GM23338 (cell line): ENCODE measurements around the gene CCDC146. TPM values are rescaled to one million over a fixed set of nuclear protein-coding genes. Genes with fewer than 3 reads are reported as not detected.

Experiments
- ATAC-seq: fragments of 200-7000 bp; cut with Tn5 transposase; 3 replicates; pipeline ENCODE4 v1.9.1; 2020
- DNase-seq: peaks from one replicate; pipeline ENCODE4 v3.0.0-alpha.2; 2015; ENCODE audit warnings: low spot score
- H2AFZ ChIP-seq: fragments of 200-600 bp; sonication (generic); 2 replicates; pipeline ENCODE4 v1.8.0; 2016; ENCODE audit warnings: antibody characterized with exemption, mild to moderate bottlenecking, moderate library complexity
- H3F3A ChIP-seq: fragments of 200-600 bp; sonication (generic); replicated peaks from 2 replicates; pipeline ENCODE4 v1.8.0; 2017; ENCODE audit warnings: antibody characterized with exemption, mixed run types, low read depth
- H3K27ac ChIP-seq: fragments of 200-600 bp; sonication (generic); 2 replicates; pipeline ENCODE4 v1.6.1; 2016; ENCODE audit warnings: low read depth
- H3K27me3 ChIP-seq: fragments of 200-600 bp; sonication (generic); 2 replicates; pipeline ENCODE4 v1.8.0; 2016; ENCODE audit warnings: mild to moderate bottlenecking, mixed run types, moderate library complexity; ENCODE audit not compliant: insufficient read depth
- H3K36me3 ChIP-seq: fragments of 200-600 bp; sonication (generic); 2 replicates; pipeline ENCODE4 v1.8.0; 2016; ENCODE audit warnings: mild to moderate bottlenecking; ENCODE audit not compliant: insufficient read depth
- H3K4me1 ChIP-seq: fragments of 200-600 bp; sonication (generic); 2 replicates; pipeline ENCODE4 v1.8.0; 2016; ENCODE audit warnings: mild to moderate bottlenecking, moderate library complexity; ENCODE audit not compliant: insufficient read depth
- H3K4me2 ChIP-seq: fragments of 200-600 bp; sonication (generic); 2 replicates; pipeline ENCODE4 v1.7.1; 2017; ENCODE audit warnings: mixed run types
- H3K4me3 ChIP-seq: fragments of 200-600 bp; sonication (generic); 2 replicates; pipeline ENCODE4 v1.6.1; 2016; ENCODE audit warnings: mixed run types
- H3K79me2 ChIP-seq: fragments of 200-600 bp; sonication (generic); replicated peaks from 2 replicates; pipeline ENCODE4 v1.8.0; 2017; ENCODE audit warnings: mild to moderate bottlenecking; ENCODE audit not compliant: insufficient read depth
- H3K9me2 ChIP-seq: fragments of 200-600 bp; sonication (generic); 2 replicates; pipeline ENCODE4 v1.8.0; 2017; ENCODE audit not compliant: insufficient read depth
- H4K20me1 ChIP-seq: fragments of 200-600 bp; sonication (generic); replicated peaks from 2 replicates; pipeline ENCODE4 v1.8.0; 2017; ENCODE audit warnings: mild to moderate bottlenecking; ENCODE audit not compliant: insufficient read depth
- H3K27ac Mint-ChIP-seq: 2 replicates; pipeline ENCODE4 v1.8.0; 2020; ENCODE audit warnings: inconsistent platforms, mild to moderate bottlenecking, moderate library complexity, mixed read lengths
- H3K27me3 Mint-ChIP-seq: 3 replicates; pipeline ENCODE4 v1.8.0; 2022; ENCODE audit warnings: low read depth, mild to moderate bottlenecking, moderate library complexity, mixed read lengths, inconsistent platforms; ENCODE audit not compliant: insufficient read depth, poor library complexity
- H3K36me3 Mint-ChIP-seq: 3 replicates; pipeline ENCODE4 v1.8.0; 2021; ENCODE audit warnings: low read depth, mild to moderate bottlenecking, inconsistent platforms, moderate library complexity, mixed read lengths
- H3K4me1 Mint-ChIP-seq: 3 replicates; pipeline ENCODE4 v1.8.0; 2020; ENCODE audit warnings: mild to moderate bottlenecking, inconsistent platforms, mixed read lengths
- H3K4me3 Mint-ChIP-seq: 3 replicates; pipeline ENCODE4 v1.8.0; 2021; ENCODE audit warnings: moderate library complexity, mild to moderate bottlenecking, inconsistent platforms, mixed read lengths
- H3K9me3 Mint-ChIP-seq: 3 replicates; pipeline ENCODE4 v1.8.0; 2020; ENCODE audit warnings: moderate library complexity, mild to moderate bottlenecking, inconsistent platforms, mixed read lengths
- CTCF ChIP-seq, 2 experiments: fragments of 200-600 bp in 1 of 2; sonication (generic) in 1 of 2; conservative IDR thresholded peaks; 2 replicates each; pipeline versions ENCODE4 v1.5.1 to v1.6.1; 2016 to 2017; ENCODE audit warnings: antibody characterized with exemption in 2 of 2, low read depth in 2 of 2, mild to moderate bottlenecking in 2 of 2, moderate library complexity in 1 of 2
- ETS1 ChIP-seq: IDR thresholded peaks from 2 replicates; pipeline ENCODE4 v1.6.1; 2016; ENCODE audit warnings: antibody characterized with exemption
- EZH2 ChIP-seq: fragments of 200-600 bp; sonication (generic); IDR thresholded peaks from one replicate; pipeline ENCODE4 v1.8.0; 2017; ENCODE audit warnings: antibody characterized with exemption, mild to moderate bottlenecking, low read depth; ENCODE audit not compliant: unreplicated experiment
- EZH2phosphoT487 ChIP-seq: fragments of 200-600 bp; sonication (generic); IDR thresholded peaks from one replicate; pipeline ENCODE4 v1.8.1; 2018; ENCODE audit warnings: antibody characterized with exemption; ENCODE audit not compliant: unreplicated experiment
- JUNB ChIP-seq: IDR thresholded peaks from one replicate; pipeline ENCODE4 v1.6.1; 2016; ENCODE audit warnings: antibody characterized with exemption; ENCODE audit not compliant: unreplicated experiment
- NANOG ChIP-seq: IDR thresholded peaks from 2 replicates; pipeline ENCODE4 v1.6.1; 2016; ENCODE audit warnings: antibody characterized with exemption, borderline replicate concordance
- POLR2AphosphoS5 ChIP-seq: IDR thresholded peaks from 2 replicates; pipeline ENCODE4 v1.6.1; 2016; ENCODE audit warnings: antibody characterized with exemption, low read depth
- REST ChIP-seq: IDR thresholded peaks from one replicate; pipeline ENCODE4 v1.6.1; 2018; ENCODE audit warnings: antibody characterized with exemption; ENCODE audit not compliant: unreplicated experiment
- STAT1 ChIP-seq: IDR thresholded peaks from one replicate; pipeline ENCODE4 v1.6.1; 2016; ENCODE audit warnings: antibody characterized with exemption; ENCODE audit not compliant: unreplicated experiment
- ZNF114 ChIP-seq: fragments of 250-450 bp; sonication (Bioruptor Pico); IDR thresholded peaks from 2 replicates; pipeline ENCODE4 v1.5.0; 2020; ENCODE audit warnings: mild to moderate bottlenecking, moderate library complexity
- ZNF331 ChIP-seq: fragments of 250-450 bp; sonication (Bioruptor Pico); IDR thresholded peaks from 2 replicates; pipeline ENCODE4 v1.5.0; 2020; ENCODE audit warnings: low read depth, mild to moderate bottlenecking, moderate library complexity
- polyA plus RNA-seq: library from polyadenylated mRNA; unstranded; fragments of >200 nt; fragmentation: Nextera tagmentation; extraction: Ambion mirVana; gene quantifications from 2 replicates; pipeline ENCODE4 v1.2.1, GENCODE V29; 2016
- total RNA-seq: library from RNA; depleted of rRNA; stranded (reverse); fragments of >200 nt; shearing (Covaris generic); gene quantifications from 2 replicates; pipeline ENCODE4 v1.2.3, GENCODE V29; 2014

Gene CCDC146
- total and polyA plus RNA-seq, 2 experiments from 2014 or later: 0.35 to 0.74 TPM

GRCh38 chr7:77258014-77258413, 135.6 kb downstream of the CCDC146 start:
- Mint-ChIP-seq H3K36me3 (no peaks in the 10 kb centered on the region), H3K9me3 (no peaks in the 10 kb centered on the region; the same call in 2 of the 3 replicates), H3K4me1 (peaks cover 7% of the 10 kb centered on the region; the same call in 2 of the 3 replicates), H3K27ac (no peak overlapping the region), H3K4me3 (no peak overlapping the region), H3K27me3 (no peaks in the 10 kb centered on the region)
- Histone ChIP-seq H3K4me3 (no peak overlapping the region), H3K36me3 (no peaks in the 10 kb centered on the region), H3K27ac (no peak overlapping the region), H3K4me2 (no peak overlapping the region), H3K79me2 (no peaks in the 10 kb centered on the region), H3K9me2 (no peaks in the 10 kb centered on the region; the same call in 1 of the 2 replicates), H3K4me1 (no peaks in the 10 kb centered on the region), H3F3A (no peaks in the 10 kb centered on the region), H3K27me3 (no peaks in the 10 kb centered on the region), H2AFZ (peak overlapping the region; percentile 72; the same call in 1 of the 2 replicates), H4K20me1 (no peaks in the 10 kb centered on the region)
- DNase-seq (no peak), ATAC-seq (no peak)
- TF ChIP-seq EZH2 (no peak), ZNF331 (CRISPR knock-in tag) (no peak), STAT1 (no peak), EZH2phosphoT487 (no peak)

- Mint-ChIP-seq H3K36me3 (no peaks in the 10 kb centered on the region), H3K27ac (no peak overlapping the region), H3K4me1 (peaks cover 7% of the 10 kb centered on the region; the same call in 2 of the 3 replicates), H3K27me3 (no peaks in the 10 kb centered on the region), H3K9me3 (no peaks in the 10 kb centered on the region; the same call in 2 of the 3 replicates), H3K4me3 (no peak overlapping the region)
- Histone ChIP-seq H2AFZ (no peak overlapping the region), H3K4me2 (no peak overlapping the region), H3K27me3 (no peaks in the 10 kb centered on the region), H3F3A (no peaks in the 10 kb centered on the region), H3K79me2 (no peaks in the 10 kb centered on the region), H3K36me3 (no peaks in the 10 kb centered on the region), H3K4me3 (no peak overlapping the region), H3K4me1 (no peaks in the 10 kb centered on the region), H3K9me2 (no peaks in the 10 kb centered on the region; the same call in 1 of the 2 replicates), H3K27ac (no peak overlapping the region), H4K20me1 (no peaks in the 10 kb centered on the region)
- DNase-seq: no peak
- ATAC-seq: no peak
- TF ChIP-seq REST (no peak), ETS1 (no peak), EZH2 (no peak), JUNB (no peak), NANOG (no peak), EZH2phosphoT487 (no peak), STAT1 (no peak), POLR2AphosphoS5 (no peak), CTCF (conservative IDR thresholded peaks at IDR 0.05; ENCODE audit: low read depth in 2 of 2) (no peak), ZNF331 (CRISPR knock-in tag) (no peak), ZNF114 (CRISPR knock-in tag) (no peak)
These were observed 136.2 kb downstream of the CCDC146 start for GRCh38 chr7:77258593-77258992.
